ENCODE results near the gene SEMA6C.

DNA sequence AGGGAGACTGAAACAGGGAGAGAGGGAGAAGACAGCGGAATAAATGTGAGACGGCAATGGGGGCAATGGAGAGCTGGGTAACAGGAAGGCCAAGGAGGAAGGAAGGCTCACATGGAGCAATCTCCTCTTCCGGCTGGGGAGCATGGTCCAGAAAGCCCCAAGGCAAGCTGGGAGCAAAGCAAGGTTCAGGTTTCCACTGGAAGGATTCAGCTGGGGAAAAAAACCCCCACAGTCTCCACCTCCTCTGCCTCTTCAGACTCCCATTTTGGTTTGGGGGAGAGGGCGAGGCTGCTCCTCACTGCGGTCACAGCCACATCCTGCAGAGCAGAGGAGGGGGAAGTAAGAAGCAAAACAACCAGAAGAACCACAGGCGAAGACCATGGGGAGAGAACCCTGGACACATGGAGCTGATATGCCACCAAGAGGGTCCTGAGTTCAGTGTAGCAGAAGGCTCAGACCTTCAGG lies 10.7 kb upstream of the SEMA6C start:
- TF ChIP-seq, protein P1, sequence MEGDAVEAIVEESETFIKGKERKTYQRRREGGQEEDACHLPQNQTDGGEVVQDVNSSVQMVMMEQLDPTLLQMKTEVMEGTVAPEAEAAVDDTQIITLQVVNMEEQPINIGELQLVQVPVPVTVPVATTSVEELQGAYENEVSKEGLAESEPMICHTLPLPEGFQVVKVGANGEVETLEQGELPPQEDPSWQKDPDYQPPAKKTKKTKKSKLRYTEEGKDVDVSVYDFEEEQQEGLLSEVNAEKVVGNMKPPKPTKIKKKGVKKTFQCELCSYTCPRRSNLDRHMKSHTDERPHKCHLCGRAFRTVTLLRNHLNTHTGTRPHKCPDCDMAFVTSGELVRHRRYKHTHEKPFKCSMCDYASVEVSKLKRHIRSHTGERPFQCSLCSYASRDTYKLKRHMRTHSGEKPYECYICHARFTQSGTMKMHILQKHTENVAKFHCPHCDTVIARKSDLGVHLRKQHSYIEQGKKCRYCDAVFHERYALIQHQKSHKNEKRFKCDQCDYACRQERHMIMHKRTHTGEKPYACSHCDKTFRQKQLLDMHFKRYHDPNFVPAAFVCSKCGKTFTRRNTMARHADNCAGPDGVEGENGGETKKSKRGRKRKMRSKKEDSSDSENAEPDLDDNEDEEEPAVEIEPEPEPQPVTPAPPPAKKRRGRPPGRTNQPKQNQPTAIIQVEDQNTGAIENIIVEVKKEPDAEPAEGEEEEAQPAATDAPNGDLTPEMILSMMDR (IDR thresholded peaks at IDR 0.05; ENCODE audit: low read depth, low read length), result no peak
- TF ChIP-seq POLR2A (IDR thresholded peaks at IDR 0.05; ENCODE audit: extremely low read depth, insufficient read length), result peak; percentile 48
